ENCODE results near the gene FAM118B. TPM values are rescaled to one million over a fixed set of nuclear protein-coding genes. Genes with fewer than 3 reads are reported as not detected.

The FAM118B gene
- polyA plus RNA-seq, 1 experiment: 14.2 TPM

- POLR2A ChIA-PET: no interaction called here
- Histone ChIP-seq H3K27me3 (ENCODE audit: control insufficient read depth, insufficient read depth, low read length) (peaks cover 8% of the 10 kb centered on the region), H3K36me3 (ENCODE audit: control insufficient read depth, insufficient read depth, low read length) (no peaks in the 10 kb centered on the region), H3K4me3 (ENCODE audit: low read depth, low read length) (no peak overlapping the region)
- TF ChIP-seq, protein P1, sequence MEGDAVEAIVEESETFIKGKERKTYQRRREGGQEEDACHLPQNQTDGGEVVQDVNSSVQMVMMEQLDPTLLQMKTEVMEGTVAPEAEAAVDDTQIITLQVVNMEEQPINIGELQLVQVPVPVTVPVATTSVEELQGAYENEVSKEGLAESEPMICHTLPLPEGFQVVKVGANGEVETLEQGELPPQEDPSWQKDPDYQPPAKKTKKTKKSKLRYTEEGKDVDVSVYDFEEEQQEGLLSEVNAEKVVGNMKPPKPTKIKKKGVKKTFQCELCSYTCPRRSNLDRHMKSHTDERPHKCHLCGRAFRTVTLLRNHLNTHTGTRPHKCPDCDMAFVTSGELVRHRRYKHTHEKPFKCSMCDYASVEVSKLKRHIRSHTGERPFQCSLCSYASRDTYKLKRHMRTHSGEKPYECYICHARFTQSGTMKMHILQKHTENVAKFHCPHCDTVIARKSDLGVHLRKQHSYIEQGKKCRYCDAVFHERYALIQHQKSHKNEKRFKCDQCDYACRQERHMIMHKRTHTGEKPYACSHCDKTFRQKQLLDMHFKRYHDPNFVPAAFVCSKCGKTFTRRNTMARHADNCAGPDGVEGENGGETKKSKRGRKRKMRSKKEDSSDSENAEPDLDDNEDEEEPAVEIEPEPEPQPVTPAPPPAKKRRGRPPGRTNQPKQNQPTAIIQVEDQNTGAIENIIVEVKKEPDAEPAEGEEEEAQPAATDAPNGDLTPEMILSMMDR (IDR thresholded peaks at IDR 0.05; ENCODE audit: insufficient read depth, low read depth, low read length): no peak
- DNase-seq (ENCODE audit: low read depth): no peak
- CTCF ChIA-PET: interaction anchor here (1.9 kb wide), 1 partner anchor 9 kb away, joined by 5 read pairs; no protein-coding TSS in a partner anchor
These were observed 42.3 kb upstream of the FAM118B start for GRCh38 chr11:126169291-126169690.

- H3K4me3 ChIP-seq (ENCODE audit: low read depth, low read length): no peak overlapping the region
- TF ChIP-seq, protein P1 (IDR thresholded peaks at IDR 0.05; ENCODE audit: insufficient read depth, low read depth, low read length): no peak
- H3K36me3 ChIP-seq (ENCODE audit: control insufficient read depth, insufficient read depth, low read length): no peaks in the 10 kb centered on the region
- H3K27me3 ChIP-seq (ENCODE audit: control insufficient read depth, insufficient read depth, low read length): peaks cover 7% of the 10 kb centered on the region
- ChIA-PET POLR2A (no interaction called here), CTCF (no interaction called here)
- peak; percentile 29 for DNase-seq (ENCODE audit: low read depth)
These were observed 39.0 kb upstream of the FAM118B start for GRCh38 chr11:126172596-126173038.

DNA sequence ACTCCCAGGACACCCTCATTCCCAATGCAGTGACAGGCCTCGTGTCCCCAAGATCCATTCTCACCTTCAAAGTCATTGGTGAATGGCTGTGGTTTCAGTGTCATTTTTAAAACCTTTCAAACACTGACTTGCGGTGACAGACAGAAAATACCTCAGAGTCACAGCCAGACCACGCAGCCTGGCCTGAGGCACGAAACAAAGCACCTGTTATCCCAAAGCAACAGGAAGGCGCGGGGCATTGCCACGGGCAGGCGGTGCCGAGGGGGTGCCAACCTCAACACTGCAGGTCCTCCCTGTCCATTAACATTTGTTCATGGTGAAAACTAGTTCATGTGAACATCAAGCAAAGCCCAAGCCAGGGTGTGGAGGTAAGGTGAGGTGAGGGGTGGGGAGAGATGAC lies 38.3 kb upstream of the FAM118B start:
- ChIA-PET POLR2A (no interaction called here), CTCF (no interaction called here)
- Histone ChIP-seq H3K27me3 (ENCODE audit: control insufficient read depth, insufficient read depth, low read length) (peaks cover 3% of the 10 kb centered on the region), H3K36me3 (ENCODE audit: control insufficient read depth, insufficient read depth, low read length) (no peaks in the 10 kb centered on the region), H3K4me3 (ENCODE audit: low read depth, low read length) (no peak overlapping the region)
- no peak for DNase-seq (ENCODE audit: low read depth)
- TF ChIP-seq, protein P1 (IDR thresholded peaks at IDR 0.05; ENCODE audit: insufficient read depth, low read depth, low read length): no peak

DNA sequence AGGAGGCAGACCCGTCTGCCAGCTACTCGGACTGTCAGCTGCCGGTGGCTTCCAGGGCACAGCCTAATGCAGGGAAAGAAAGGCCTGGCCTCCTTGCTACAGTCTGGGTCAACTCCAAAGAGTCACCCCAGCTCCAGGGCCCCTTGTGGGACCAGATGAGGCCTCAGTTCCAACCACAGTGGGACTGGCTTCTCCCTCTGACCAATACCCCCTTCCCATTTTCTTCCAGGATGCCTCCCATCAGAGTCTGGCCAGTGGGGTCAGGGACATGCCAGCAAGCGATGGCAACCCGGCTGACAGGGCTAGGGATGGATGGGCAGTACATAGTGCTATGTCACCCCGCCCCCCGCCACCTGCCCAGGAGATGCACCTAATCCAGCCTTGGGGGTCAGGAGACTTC lies 36.8 kb upstream of the FAM118B start:
- peaks cover 2% of the 10 kb centered on the region; the same call in 1 of the 2 replicates for H3K27me3 ChIP-seq (ENCODE audit: control insufficient read depth, insufficient read depth, low read length)
- ChIA-PET POLR2A (no interaction called here), CTCF (interaction anchor here (0.5 to 1.6 kb wide), 4 partner anchors 8 to 19 kb away, joined by 3 read pairs; no protein-coding TSS in a partner anchor)
- no peak for DNase-seq (ENCODE audit: low read depth)
- TF ChIP-seq, protein P1 (IDR thresholded peaks at IDR 0.05; ENCODE audit: insufficient read depth, low read depth, low read length): no peak
- no peaks in the 10 kb centered on the region for H3K36me3 ChIP-seq (ENCODE audit: control insufficient read depth, insufficient read depth, low read length)
- H3K4me3 ChIP-seq (ENCODE audit: low read depth, low read length): no peak overlapping the region

GRCh38 chr11:126175393-126175792 lies 36.2 kb upstream of the FAM118B start:
- no peak for DNase-seq (ENCODE audit: low read depth)
- TF ChIP-seq, protein P1 (IDR thresholded peaks at IDR 0.05; ENCODE audit: insufficient read depth, low read depth, low read length): no peak
- Histone ChIP-seq H3K27me3 (ENCODE audit: control insufficient read depth, insufficient read depth, low read length) (peaks cover 2% of the 10 kb centered on the region; the same call in 1 of the 2 replicates), H3K4me3 (ENCODE audit: low read depth, low read length) (no peak overlapping the region), H3K36me3 (ENCODE audit: control insufficient read depth, insufficient read depth, low read length) (no peaks in the 10 kb centered on the region)
- POLR2A ChIA-PET: no interaction called here
- CTCF ChIA-PET: interaction anchor here (0.5 to 1.6 kb wide), 5 partner anchors 9 to 20 kb away, joined by 3 read pairs; no protein-coding TSS in a partner anchor

Data from BJ (cell line).